ENCODE data around the gene CBR3.
"Not testable (repeated sequence)": the region's sequence is repeated elsewhere in the genome, so short reads cannot be mapped to it uniquely, and the experiment has no call there.

The CBR3 gene

GRCh38 chr21:36120304-36120888 lies 14.5 kb upstream of the CBR3 start:
- no peak for DNase-seq

- no peak for DNase-seq
Measured at GRCh38 chr21:36122977-36123376, 11.9 kb upstream of the CBR3 start.

- no peak for DNase-seq
Measured at GRCh38 chr21:36124395-36124794, 10.5 kb upstream of the CBR3 start.

GRCh38 chr21:36125512-36126207 lies 9.2 kb upstream of the CBR3 start:
- DNase-seq: peak; percentile 56

DNA sequence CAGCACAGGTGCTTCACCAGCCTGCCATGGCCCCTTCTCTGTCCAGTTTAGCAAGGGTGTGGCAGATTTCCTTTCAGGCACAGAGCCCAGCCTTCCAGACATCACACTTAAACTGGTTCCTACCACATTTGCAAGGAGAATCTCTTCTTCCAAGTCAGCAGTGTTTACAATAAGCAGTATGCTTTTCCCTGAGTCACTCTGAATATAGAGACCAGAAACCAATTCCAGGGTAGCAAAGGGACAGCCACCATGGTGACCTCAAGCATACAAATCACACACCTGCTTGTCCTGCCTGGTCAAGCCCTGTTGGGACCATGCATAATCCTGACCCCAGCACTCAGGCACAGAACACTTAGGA lies 8.7 kb upstream of the CBR3 start:
- no peak for DNase-seq

- DNase-seq: no peak
Measured at GRCh38 chr21:36126621-36127110, 8.2 kb upstream of the CBR3 start.

DNA sequence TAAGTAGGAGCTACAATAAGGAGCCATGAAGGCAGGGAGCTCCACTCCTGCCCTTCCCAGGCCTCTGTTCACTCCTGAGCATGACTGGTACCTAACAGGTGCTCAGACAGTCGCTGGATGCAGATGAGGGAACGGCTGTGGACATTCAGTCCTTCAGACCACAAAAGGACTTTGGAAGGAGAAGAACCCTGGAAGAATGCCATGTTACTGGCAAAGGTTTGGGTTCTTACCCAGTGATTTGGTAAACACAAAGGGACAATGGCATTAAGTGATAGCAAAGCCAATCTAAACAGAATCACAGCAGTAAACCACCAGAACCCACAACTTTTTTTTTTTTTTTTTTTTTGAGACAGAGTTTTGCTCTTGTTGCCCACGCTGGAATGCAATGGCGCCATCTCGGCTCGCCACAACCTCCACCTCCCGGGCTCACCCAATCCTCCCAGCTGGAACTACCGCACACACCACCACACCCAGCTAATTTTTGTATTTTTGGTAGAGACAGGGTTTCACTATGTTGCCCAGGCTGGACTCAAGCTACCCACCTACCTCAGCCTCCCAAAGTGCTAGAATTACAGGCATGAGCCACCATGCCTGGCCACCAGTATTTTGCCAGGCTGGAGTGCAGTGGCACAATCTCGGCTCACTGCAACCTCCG lies 7.5 kb upstream of the CBR3 start:
- DNase-seq: no peak

- no peak for DNase-seq
Measured at GRCh38 chr21:36127977-36128376, 6.9 kb upstream of the CBR3 start.

DNA sequence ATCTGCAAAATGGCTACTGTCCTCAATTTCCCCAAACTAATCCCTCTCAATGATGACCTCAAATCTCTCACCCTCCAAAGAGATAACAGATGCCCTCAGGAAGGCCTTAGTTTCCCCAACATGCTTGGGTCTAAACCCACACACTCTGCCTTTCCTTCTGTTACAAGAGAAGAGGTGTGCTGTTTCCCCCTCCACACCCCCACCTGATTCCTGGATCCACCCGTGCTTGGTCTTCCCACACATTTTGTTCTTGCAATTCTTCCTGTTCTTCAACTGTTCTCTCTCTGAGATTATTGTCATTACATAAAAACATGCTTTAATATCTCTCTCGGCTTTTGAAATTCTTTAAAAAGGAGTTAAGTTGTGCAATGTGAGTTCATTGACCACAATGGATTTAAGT lies 5.7 kb upstream of the CBR3 start:
- no peak for DNase-seq

DNA sequence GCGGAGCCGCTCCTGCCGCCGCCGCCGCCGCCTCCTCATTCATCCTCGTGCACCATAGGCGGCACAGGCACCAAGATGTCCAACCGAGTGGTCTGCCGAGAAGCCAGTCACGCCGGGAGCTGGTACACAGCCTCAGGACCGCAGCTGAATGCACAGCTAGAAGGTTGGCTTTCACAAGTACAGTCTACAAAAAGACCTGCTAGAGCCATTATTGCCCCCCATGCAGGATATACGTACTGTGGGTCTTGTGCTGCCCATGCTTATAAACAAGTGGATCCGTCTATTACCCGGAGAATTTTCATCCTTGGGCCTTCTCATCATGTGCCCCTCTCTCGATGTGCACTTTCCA lies 4.5 kb upstream of the CBR3 start:
- DNase-seq: not testable (repeated sequence)

GRCh38 chr21:36130839-36131238 lies 4.0 kb upstream of the CBR3 start:
- DNase-seq: not testable (repeated sequence)

DNA sequence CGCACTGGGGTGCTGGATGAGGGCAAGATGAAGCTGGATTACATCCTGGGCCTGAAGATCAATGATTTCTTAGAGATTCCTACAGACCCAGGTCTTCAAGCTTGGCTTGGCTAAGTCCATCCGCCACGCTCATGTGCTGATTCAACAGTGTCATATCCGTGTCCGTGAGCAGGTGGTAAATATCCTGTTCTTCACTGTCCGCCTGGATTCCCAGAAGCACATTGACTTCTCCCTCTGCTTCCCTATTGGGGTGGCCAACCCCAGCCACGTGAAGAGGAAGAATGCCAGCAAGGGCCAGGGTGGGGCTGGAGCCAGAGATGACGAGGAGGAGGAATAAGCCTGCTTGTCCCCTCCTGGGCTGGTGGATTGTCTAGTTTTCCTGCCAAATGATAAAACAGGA lies 2.2 kb upstream of the CBR3 start:
- DNase-seq: no peak

GRCh38 chr21:36135391-36136102 lies 668 bp downstream of the CBR3 start:
- peak; percentile 84 for DNase-seq

DNA sequence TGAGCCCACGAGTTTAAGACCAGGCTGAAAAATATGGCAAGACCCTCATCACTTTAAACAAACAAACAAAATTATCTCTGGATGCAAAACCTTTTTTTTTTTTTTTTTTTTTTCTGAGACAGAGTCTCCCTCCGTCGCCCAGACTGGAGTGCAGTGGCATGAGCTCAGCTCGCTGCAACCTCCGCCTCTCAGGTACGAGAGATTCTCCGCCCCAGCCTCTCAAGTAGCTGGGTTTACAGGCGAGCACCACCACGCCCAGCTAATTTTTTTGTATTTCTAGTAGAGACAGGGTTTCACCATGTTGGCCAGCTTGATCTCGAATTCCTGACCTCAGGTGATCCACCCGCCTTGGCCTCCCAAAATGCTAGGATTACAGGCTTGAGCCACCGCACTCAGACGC lies 4.9 kb downstream of the CBR3 start:
- not testable (repeated sequence) for DNase-seq

GRCh38 chr21:36141513-36141925 lies 6.6 kb downstream of the CBR3 start:
- peak; percentile 82 for DNase-seq

DNA sequence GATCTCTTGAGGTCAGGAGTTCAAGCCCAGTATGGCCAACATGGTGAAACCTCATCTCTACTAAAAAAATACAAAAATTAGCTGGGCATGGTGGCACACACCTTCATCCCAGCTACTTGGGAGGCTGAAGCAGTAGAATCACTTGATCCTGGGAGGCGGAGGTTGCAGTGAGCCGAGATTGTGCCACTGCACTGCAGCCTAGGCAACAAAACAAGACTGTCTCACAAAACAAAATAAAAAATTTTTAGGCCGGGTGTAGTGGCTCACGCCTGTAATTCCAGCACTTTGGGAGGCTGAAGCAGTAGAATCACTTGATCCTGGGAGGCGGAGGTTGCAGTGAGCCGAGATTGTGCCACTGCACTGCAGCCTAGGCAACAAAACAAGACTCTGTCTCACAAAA lies 9.4 kb downstream of the CBR3 start:
- DNase-seq: not testable (repeated sequence)

DNA sequence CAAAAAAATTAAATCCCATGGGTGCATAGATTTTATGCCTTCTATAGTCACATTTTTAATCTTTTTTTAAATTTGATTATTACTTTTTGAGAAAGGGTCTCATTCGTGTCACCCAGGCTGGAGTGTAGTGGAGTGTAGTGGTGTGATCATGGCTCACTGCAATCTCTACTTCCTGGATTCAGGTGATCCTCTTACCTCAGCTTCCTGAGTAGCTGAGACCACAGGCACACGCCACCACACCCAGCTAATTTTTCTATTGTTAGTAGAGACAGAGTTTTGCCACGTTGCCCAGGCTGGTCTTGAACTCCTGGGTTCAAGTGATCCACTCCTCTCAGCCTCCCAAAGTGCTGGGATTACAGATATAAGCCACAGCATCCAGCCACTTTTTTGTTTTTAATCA lies 10.4 kb downstream of the CBR3 start:
- no peak for DNase-seq

- DNase-seq: no peak
Measured at GRCh38 chr21:36147911-36148310, 13.0 kb downstream of the CBR3 start.

DNA sequence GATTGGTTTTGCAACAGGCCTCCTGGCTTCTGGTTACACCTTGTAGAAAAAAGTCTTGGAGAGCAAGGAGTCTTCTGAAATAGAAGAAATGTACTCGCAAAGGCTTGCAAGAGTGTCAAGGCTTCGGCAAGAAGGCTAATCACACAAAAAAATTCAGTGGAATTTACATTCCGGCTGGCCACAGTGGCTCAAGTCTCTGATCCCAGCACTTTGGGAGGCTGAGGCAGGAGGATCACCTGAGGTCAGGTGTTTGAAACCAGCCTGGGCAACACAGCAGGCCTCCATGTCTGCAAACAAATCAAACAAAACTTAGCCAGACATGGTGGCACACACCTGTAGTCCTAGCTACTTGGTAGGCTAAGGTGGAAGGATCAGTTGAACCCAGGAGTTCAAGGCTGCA lies 14.0 kb downstream of the CBR3 start:
- no peak for DNase-seq

- no peak for DNase-seq
Measured at GRCh38 chr21:36149788-36150711, 15.2 kb downstream of the CBR3 start.

DNA sequence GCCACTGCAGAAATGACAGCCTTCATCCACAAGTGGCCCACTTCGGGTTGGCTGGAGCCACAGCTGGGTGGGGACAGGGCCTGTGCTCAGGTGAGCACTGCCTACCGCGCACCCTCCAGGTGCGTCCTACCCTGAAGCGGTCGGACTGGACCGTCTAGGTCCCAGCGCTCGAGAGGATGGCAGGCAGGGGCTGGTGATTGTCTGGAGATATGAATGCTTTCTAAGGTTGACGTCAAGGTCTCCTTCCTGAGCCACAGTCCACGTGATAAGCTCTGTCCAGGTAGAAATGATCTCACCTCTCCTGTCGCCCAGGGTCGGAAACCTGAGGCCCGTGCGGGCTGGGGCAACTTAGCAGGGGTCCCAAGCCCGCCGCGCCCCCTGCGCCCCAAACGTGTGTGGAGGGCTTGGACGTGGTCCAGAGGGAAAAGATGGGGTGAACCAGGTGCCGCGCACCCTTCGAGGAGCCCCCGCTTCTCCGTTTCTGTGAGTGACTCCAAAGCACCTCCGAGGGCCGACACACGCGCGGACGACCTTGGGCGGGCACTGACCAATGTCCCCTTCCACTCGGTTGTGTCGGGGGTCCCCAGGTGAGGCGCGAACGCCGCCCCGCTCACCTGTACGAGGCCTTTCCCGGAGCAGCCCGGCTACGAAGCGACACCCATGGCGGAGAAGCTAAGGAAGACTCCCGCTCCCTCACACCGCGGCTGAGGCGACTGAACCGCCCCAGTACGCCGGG lies 20.9 kb downstream of the CBR3 start:
- no peak for DNase-seq

- peak; percentile 98 for DNase-seq
Measured at GRCh38 chr21:36156339-36156814, 21.5 kb downstream of the CBR3 start.
